ENCODE measurements around the gene ZNF10. TPM values are rescaled to one million over a fixed set of nuclear protein-coding genes. Genes with fewer than 3 reads are reported as not detected.

The ZNF10 gene
- total RNA-seq: 5.8 and 7.0 TPM in 2 replicates

DNA sequence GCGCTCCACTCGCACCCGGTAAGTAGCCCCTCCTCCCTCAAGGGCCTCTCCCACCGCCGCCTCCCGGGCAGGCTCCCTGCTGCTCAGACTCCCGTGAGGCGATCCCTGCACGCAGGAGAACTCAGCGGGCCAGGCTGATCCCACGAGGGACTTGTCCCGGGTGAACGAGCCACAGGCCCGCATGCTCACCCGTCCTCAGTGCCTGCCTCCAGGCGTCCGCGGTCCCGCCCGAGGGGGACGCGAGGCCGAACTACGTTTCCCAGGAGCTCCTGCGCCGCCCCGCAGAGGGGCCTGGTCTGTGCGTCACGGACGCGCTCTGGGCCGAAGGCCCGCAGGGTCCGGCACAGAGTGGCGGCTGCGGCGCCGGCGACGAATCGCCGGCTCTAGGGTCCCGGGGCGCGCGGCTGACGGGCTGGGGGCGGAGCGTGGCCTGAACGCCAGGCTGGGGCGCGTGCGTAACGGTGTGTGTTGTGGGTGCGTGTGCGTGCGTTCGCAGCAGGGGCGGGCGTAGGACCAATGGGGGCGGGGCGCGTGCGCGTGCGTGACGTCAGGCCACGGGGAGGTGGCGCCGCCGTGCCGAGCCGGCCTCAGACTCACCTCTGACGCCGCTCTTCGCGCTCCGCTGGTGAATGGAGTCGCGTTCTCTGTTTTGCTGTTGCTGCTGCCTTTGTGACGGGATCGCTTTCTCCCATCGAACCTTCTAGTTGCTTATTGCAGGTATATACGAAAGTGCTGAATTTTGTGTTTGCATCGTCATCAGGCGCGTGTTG, at the start of gene ZNF10, which contains the start of gene ZNF891:
TSS of gene ZNF10 (plus strand) at position 590 of the 770 bp plus-strand sequence. CDS start 13,866 bp downstream, outside the sequence.
TSS of gene ZNF891 (minus strand) at position 237 of the 770 bp plus-strand sequence. CDS start 8,356 bp downstream, outside the sequence.

GRCh38 chr12:133181238-133181959, 51.0 kb downstream of the ZNF10 start, which contains the start of gene ZNF268:
ZNF268 (plus strand) TSS chr12:133181495; CDS start chr12:133181998, 503 bp downstream.

Other genes starting within 250 kb of the ZNF10 start
- gene CHFR, start 243.0 kb upstream of the ZNF10 start, total RNA-seq: 34.0 and 35.5 TPM in 2 replicates
- 13.9 and 15.3 TPM in 2 replicates for gene ZNF605, start 174.3 kb upstream of the ZNF10 start, total RNA-seq
- 12.7 and 15.9 TPM in 2 replicates for gene ZNF26, start 144.3 kb upstream of the ZNF10 start, total RNA-seq
- gene ZNF84, start 93.1 kb upstream of the ZNF10 start, total RNA-seq: 19.0 and 29.1 TPM in 2 replicates
- 15.6 and 20.9 TPM in 2 replicates for gene ZNF140, start 49.7 kb upstream of the ZNF10 start, total RNA-seq
- 1.00 and 1.4 TPM in 2 replicates for gene ZNF891, start 353 bp upstream of the ZNF10 start, total RNA-seq
- 28.4 and 29.1 TPM in 2 replicates for gene ZNF268, start 50.9 kb downstream of the ZNF10 start, total RNA-seq
- not detected in 2 replicates for gene ANHX, start 105.2 kb downstream of the ZNF10 start, total RNA-seq